Fibroblast of lung (primary cell): ENCODE measurements around the gene STOML3.
A peak's percentile ranks its signal among the peaks of the same experiment; 100 is the strongest.

Experiments used
- EZH2 ChIP-seq: IDR thresholded peaks from 2 replicates; pipeline ENCODE4 v1.5.1; 2012; ENCODE audit warnings: low read length, control low read depth, mild to moderate bottlenecking; ENCODE audit errors: missing control alignments
- TF ChIP-seq, protein P1 (sequence below), 2 donors: IDR thresholded peaks in 1 of 2; conservative IDR thresholded peaks in 1 of 2; 1 replicate in 1 of 2; 2 replicates in 1 of 2; pipeline ENCODE4 v1.5.1; 2011 to 2012; ENCODE audit warnings: low read length in 2 of 2, control low read depth in 1 of 2, inconsistent platforms in 1 of 2, low read depth in 1 of 2, mild to moderate bottlenecking in 1 of 2

DNA sequence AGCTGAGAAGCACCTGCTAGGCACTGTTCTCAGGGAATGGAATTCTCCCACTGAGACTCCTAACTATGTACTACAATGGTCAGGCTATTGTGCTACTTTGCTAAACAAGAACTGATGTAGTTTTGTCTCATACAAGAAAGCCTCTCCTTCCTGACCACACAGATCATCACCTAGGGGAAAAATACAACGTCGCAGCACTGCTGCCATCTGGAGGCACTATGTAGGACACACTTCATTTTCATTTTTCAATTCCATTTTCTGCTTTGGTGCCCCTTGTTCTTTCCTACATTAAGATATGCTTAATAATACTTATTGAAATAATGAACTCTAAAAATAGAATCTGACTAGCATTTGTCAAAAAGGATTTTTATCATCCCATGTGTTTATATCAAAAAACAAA is 26.2 kb upstream of the STOML3 start:
- TF ChIP-seq, protein P1, sequence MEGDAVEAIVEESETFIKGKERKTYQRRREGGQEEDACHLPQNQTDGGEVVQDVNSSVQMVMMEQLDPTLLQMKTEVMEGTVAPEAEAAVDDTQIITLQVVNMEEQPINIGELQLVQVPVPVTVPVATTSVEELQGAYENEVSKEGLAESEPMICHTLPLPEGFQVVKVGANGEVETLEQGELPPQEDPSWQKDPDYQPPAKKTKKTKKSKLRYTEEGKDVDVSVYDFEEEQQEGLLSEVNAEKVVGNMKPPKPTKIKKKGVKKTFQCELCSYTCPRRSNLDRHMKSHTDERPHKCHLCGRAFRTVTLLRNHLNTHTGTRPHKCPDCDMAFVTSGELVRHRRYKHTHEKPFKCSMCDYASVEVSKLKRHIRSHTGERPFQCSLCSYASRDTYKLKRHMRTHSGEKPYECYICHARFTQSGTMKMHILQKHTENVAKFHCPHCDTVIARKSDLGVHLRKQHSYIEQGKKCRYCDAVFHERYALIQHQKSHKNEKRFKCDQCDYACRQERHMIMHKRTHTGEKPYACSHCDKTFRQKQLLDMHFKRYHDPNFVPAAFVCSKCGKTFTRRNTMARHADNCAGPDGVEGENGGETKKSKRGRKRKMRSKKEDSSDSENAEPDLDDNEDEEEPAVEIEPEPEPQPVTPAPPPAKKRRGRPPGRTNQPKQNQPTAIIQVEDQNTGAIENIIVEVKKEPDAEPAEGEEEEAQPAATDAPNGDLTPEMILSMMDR (conservative IDR thresholded peaks at IDR 0.05 in 1 of 2, IDR thresholded peaks at IDR 0.05 in 1 of 2; ENCODE audit: low read depth in 1 of 2, low read length in 2 of 2): peak; percentile 41 to 58
- no peak for TF ChIP-seq EZH2
